ENCODE measurements around the gene RASAL2. TPM values are rescaled to one million over a fixed set of nuclear protein-coding genes. Genes with fewer than 3 reads are reported as not detected.

The RASAL2 gene
- total RNA-seq, 1 donor from 2014 or later: 57.5 TPM

GRCh38 chr1:178477841-178478240 lies 383.9 kb downstream of the RASAL2 start:
- Histone ChIP-seq H3K27ac (no peak overlapping the region), H3K4me1 (no peaks in the 10 kb centered on the region), H3K4me3 (no peak overlapping the region), H3K36me3 (peaks cover 15 to 32% of the 10 kb centered on the region in 2 donors), H3K9me3 (no peaks in the 10 kb centered on the region), H3K27me3 (no peaks in the 10 kb centered on the region)
- intact Hi-C loops (cut with DNase I): no loop called here
- DNase-seq (ENCODE audit: low spot score in 2 of 2): no peak
- TF ChIP-seq, protein P1, sequence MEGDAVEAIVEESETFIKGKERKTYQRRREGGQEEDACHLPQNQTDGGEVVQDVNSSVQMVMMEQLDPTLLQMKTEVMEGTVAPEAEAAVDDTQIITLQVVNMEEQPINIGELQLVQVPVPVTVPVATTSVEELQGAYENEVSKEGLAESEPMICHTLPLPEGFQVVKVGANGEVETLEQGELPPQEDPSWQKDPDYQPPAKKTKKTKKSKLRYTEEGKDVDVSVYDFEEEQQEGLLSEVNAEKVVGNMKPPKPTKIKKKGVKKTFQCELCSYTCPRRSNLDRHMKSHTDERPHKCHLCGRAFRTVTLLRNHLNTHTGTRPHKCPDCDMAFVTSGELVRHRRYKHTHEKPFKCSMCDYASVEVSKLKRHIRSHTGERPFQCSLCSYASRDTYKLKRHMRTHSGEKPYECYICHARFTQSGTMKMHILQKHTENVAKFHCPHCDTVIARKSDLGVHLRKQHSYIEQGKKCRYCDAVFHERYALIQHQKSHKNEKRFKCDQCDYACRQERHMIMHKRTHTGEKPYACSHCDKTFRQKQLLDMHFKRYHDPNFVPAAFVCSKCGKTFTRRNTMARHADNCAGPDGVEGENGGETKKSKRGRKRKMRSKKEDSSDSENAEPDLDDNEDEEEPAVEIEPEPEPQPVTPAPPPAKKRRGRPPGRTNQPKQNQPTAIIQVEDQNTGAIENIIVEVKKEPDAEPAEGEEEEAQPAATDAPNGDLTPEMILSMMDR (IDR thresholded peaks at IDR 0.05): no peak

GRCh38 chr1:178483251-178483957 lies 389.5 kb downstream of the RASAL2 start:
- TF ChIP-seq, protein P1 (IDR thresholded peaks at IDR 0.05): no peak
- Histone ChIP-seq H3K4me3 (no peak overlapping the region), H3K36me3 (peaks cover 0 to 4% of the 10 kb centered on the region in 2 donors), H3K4me1 (peaks cover 0 to 4% of the 10 kb centered on the region in 2 donors), H3K27me3 (no peaks in the 10 kb centered on the region), H3K27ac (no peak overlapping the region), H3K9me3 (no peaks in the 10 kb centered on the region)
- intact Hi-C loops (cut with DNase I): loop anchor here (10.0 kb wide), 1 partner anchor 179 kb away; no protein-coding TSS in a partner anchor
- DNase-seq (ENCODE audit: low spot score in 2 of 2): no peak

- H3K4me1 ChIP-seq: peaks cover 0 to 4% of the 10 kb centered on the region in 2 donors
- H3K9me3 ChIP-seq: no peaks in the 10 kb centered on the region
- intact Hi-C loops (cut with DNase I): loop anchor here (10.0 kb wide), 1 partner anchor 180 kb away; no protein-coding TSS in a partner anchor
- no peak overlapping the region for H3K4me3 ChIP-seq
- H3K27ac ChIP-seq: no peak overlapping the region
- peaks cover 0 to 4% of the 10 kb centered on the region in 2 donors for H3K36me3 ChIP-seq
- no peak for DNase-seq (ENCODE audit: low spot score in 2 of 2)
- H3K27me3 ChIP-seq: no peaks in the 10 kb centered on the region
- TF ChIP-seq, protein P1 (IDR thresholded peaks at IDR 0.05): no peak
Measured at GRCh38 chr1:178484698-178485225, 390.9 kb downstream of the RASAL2 start.

DNA sequence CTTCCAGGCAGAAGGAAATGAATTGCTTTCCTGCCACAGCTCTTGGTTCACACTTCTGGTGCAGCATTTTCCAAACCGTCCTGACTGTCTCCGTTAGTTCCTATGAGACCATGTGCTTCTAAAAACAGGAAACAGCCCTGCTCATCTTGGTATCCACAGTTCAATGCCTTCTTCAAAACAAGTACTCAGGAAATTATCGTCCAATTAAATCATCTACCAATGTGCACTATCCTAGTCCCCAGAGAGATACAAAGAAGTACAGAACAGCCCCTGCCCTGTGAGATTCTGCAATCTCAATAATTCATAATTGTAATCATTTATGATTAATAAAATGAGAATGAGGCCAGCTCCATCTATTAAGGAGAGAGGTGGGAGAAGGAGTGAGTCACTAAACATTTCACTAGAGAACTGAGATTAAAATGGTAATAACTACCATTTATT lies 391.7 kb downstream of the RASAL2 start:
- Histone ChIP-seq H3K4me3 (no peak overlapping the region), H3K4me1 (peaks cover 0 to 4% of the 10 kb centered on the region in 2 donors), H3K9me3 (no peaks in the 10 kb centered on the region), H3K36me3 (no peaks in the 10 kb centered on the region), H3K27ac (no peak overlapping the region), H3K27me3 (no peaks in the 10 kb centered on the region)
- intact Hi-C loops (cut with DNase I): loop anchor here (10.0 kb wide), 1 partner anchor 181 kb away; no protein-coding TSS in a partner anchor
- no peak for DNase-seq (ENCODE audit: low spot score in 2 of 2)
- TF ChIP-seq, protein P1 (IDR thresholded peaks at IDR 0.05): no peak

DNA sequence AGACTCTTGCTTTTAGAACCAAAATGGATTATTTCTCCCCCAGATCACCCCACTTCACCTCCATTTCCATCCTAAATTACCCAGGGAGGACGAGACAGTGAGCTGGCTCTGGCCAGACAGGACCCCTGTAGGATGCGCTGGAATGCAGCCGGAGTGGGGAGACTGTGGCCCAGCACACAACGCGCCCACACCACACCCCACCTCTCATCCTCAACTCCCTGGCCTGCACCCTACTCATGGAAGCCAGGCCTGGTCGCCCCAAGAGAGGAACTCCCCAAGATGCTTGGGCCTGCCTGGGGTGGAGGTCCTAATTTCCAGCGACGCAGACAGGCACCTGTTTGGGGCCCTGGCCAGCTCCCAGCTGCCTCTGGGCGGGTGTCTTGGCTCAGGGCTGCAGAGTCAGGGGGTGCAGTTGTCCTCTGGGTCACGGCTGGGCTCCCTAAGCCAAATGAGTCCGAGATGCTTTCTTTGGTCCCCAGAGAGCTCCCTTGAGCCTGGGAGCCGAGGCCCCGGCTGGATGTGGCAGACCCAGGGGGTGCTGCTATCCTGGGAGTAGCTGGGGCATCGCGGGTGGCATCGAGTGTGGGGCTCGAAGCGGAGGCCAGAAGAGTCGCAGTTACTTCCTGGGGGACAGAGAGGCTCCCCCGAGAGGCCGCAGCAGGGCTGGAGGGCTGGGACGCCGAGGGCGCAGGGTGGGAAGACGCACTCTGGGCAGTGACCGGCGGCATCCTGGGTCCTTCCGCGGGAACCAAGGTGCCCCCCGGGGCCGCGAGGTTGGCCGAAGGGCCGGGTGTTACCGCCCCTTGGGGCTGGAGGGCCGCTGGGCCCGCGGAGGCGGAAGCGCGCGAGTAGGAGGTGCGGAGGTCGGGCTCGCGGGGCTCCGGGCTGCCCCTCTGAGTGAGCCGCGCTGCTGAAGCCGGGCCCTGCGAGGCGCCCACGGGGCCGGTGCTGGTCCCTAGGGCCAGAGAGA lies 392.5 kb downstream of the RASAL2 start:
- H3K4me3 ChIP-seq: peak overlapping the region; percentile 39 to 63
- intact Hi-C loops (cut with DNase I): loop anchor here (10.0 kb wide), 1 partner anchor 182 kb away; no protein-coding TSS in a partner anchor
- no peaks in the 10 kb centered on the region for H3K27me3 ChIP-seq
- peaks cover 0 to 4% of the 10 kb centered on the region in 2 donors for H3K4me1 ChIP-seq
- no peak for DNase-seq (ENCODE audit: low spot score in 2 of 2)
- no peaks in the 10 kb centered on the region for H3K9me3 ChIP-seq
- H3K36me3 ChIP-seq: no peaks in the 10 kb centered on the region
- no peak overlapping the region for H3K27ac ChIP-seq
- TF ChIP-seq, protein P1 (IDR thresholded peaks at IDR 0.05): no peak

Measured in ascending aorta (tissue), 2 donors.